ENCODE results near the gene PIGN.
A peak's percentile ranks its signal among the peaks of the same experiment; 100 is the strongest.

PIGN gene, protein sequence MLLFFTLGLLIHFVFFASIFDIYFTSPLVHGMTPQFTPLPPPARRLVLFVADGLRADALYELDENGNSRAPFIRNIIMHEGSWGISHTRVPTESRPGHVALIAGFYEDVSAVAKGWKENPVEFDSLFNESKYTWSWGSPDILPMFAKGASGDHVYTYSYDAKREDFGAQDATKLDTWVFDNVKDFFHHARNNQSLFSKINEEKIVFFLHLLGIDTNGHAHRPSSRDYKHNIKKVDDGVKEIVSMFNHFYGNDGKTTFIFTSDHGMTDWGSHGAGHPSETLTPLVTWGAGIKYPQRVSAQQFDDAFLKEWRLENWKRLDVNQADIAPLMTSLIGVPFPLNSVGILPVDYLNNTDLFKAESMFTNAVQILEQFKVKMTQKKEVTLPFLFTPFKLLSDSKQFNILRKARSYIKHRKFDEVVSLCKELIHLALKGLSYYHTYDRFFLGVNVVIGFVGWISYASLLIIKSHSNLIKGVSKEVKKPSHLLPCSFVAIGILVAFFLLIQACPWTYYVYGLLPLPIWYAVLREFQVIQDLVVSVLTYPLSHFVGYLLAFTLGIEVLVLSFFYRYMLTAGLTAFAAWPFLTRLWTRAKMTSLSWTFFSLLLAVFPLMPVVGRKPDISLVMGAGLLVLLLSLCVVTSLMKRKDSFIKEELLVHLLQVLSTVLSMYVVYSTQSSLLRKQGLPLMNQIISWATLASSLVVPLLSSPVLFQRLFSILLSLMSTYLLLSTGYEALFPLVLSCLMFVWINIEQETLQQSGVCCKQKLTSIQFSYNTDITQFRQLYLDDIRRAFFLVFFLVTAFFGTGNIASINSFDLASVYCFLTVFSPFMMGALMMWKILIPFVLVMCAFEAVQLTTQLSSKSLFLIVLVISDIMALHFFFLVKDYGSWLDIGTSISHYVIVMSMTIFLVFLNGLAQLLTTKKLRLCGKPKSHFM

DNA sequence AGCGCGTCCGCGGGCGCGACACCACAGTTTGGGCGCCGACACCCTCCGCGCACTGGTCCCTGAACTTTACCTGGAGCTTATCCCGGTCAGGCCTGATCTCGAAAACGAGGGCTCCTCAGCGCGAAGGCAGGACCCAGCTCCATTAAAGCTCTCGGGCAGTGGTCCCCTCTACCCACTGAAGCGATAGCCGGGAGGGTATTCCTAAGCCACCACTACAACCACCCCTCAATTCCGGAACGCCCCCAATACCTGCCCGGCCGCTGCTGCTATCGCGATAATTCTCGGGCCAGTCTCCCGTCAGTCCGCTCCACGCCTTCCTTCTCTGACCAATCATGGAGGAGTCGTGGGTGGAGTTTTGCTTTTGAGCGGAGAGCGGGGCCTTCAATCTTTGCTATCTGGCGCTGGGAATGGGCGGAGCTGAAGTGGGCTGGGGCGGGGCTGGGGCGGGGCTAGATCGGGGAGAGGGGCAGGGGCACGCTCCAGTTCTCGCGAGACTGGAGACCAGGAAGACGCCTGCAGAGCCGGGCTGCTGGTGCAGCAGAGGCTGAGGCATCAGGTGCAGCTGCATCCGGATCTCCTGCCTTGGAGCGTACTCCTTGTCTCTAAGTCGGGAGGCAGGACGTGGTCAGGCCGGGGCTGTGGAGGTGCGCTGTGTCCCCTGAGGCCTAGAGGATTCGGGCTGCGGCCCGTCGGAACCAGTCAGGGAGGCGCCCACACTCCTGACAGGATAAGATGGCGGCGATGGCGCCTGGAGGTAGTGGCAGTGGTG is at the start of gene PIGN, which contains the start of gene RELCH:
Gene PIGN (minus strand): TSS at position 283 of the 769 bp plus-strand sequence. CDS start 25,703 bp downstream, outside the sequence.
Gene RELCH (plus strand): TSS at position 482 of the 769 bp plus-strand sequence. CDS start 251 bp downstream, at position 733.
- DNase-seq (ENCODE audit: low read depth in 2 of 2): peak; percentile 83 to 94

GRCh38 chr18:62236252-62236651 is 49.4 kb upstream of the PIGN start:
- DNase-seq (ENCODE audit: low read depth in 2 of 2): no peak

DNA sequence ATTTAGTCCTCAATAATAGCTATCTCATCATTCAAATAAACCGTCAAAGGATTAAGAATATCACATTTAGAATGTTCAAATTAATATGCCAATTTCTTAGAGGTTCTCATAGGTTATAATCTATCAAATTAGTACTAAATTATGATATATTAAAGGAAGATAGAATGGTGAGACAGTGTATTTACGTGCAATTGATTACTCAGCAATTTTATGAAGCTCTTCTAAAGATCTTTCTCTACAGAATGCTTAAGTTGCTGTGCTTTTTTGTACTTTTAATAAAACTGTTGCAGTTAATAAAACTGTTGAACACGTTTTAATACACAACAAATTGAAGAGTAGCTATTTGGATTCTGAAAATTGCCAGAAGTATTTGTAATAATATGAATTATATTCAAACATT is 39.2 kb upstream of the PIGN start:
- no peak for DNase-seq (ENCODE audit: low read depth in 2 of 2)

GRCh38 chr18:62224229-62224628 is 37.4 kb upstream of the PIGN start:
- no peak for DNase-seq (ENCODE audit: low read depth in 2 of 2)

- DNase-seq (ENCODE audit: low read depth in 2 of 2): no peak
Measured at GRCh38 chr18:62214790-62215189, 27.9 kb upstream of the PIGN start.

DNA sequence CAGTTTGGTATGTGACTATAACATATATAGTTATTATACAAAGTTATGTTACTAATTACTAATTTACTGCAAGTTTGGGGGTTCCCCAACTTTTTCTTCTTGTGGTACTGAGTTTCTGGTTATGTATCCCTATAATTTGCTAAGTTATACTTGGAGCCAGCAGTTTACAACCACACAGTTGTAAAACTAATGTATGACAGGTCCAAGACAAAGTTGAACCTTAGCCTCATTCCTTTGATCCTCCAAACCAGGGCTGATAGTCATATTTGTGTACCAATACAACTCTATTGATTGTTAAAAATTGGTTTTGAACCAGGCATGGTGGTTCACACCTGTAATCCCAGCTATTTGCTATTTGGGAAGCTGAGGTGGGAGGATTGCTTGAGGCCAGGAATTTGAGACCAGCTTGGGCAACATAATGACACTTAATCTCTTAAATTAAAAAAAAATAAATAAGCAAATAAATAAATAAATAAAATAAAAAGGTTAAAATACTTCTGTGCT is 24.5 kb upstream of the PIGN start:
- DNase-seq (ENCODE audit: low read depth in 2 of 2): no peak

GRCh38 chr18:62210138-62210537 is 23.3 kb upstream of the PIGN start:
- no peak for DNase-seq (ENCODE audit: low read depth in 2 of 2)

GRCh38 chr18:62209046-62209445 is 22.2 kb upstream of the PIGN start:
- no peak for DNase-seq (ENCODE audit: low read depth in 2 of 2)

DNA sequence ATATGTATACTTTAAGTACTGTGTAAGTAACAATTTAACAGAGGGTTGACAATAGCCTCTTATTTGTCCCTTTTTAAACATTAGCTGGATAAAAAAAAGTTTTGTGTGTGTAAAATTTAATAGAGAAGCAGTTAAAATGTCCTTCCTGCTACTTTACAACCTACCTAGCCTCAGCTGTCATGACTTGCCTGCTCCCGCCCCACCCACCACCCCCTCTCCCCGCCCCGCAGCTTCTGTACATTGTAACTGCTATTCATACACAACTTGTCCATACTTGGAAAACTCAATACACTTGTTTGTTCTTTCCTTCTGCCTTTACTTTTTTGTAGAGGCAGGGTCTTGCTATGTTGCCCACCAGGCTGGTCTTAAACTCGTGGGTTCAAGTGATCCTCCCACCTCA is 19.7 kb upstream of the PIGN start:
- DNase-seq (ENCODE audit: low read depth in 2 of 2): no peak

DNA sequence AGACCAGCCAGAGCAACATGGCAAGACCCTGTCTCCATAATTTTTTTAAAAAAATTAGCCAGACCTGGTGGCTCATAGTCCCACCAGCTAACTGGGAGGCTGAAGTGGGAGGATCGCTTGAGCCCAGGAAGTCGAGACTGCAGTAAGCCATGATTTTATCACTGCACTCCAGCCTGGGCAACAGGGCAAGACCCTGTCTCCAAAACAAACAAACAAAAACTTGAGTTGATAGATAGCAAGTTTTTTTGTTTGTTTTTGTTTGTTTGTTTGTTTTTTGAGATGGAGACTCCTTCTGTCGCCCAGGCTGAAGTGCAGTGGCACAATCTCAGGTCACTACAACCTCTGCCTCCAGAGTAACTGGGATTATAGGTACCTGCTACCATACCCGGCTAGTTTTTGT is 19.0 kb upstream of the PIGN start:
- DNase-seq (ENCODE audit: low read depth in 2 of 2): no peak

GRCh38 chr18:62201870-62202269 is 15.0 kb upstream of the PIGN start:
- DNase-seq (ENCODE audit: low read depth in 2 of 2): no peak

- DNase-seq (ENCODE audit: low read depth in 2 of 2): no peak
Measured at GRCh38 chr18:62200121-62200914, 13.5 kb upstream of the PIGN start.

DNA sequence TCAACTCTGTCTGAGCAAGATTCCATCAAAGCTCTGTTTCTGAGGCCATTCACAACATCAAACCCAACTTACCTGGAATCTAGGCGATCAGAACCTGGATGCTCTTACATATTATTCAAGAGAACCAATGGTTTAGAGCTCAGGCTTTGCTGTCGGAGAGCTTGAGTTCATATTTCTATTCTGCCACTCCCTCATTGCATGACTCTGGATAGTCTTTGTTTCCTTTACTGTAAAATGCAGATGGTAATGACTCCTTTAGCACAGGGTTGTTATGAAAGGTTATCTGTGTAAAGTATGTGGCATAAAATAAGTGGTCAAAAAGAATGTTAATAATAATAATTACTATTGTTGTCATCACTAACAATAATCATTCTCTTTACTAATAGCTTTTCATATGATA is 12.8 kb upstream of the PIGN start:
- DNase-seq (ENCODE audit: low read depth in 2 of 2): no peak

DNA sequence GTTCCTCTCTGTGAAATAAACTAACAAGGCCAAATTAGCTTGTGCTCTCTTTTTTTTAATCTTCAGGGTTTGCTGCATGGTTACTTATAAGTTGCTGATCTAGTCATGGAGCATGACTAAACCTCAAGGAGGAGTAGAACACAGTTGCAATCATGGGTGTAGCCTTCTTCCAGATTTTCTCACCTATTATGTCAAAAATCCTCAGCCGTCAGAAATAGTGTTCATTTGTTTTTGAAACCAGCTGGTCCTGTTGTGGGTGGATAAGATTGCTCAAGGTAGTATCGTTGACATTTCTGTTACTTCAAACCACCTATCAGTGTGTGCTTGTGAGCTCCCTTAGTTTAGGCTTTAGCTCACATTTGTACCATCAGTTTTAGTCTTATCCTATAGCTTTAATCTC is 11.4 kb upstream of the PIGN start:
- no peak for DNase-seq (ENCODE audit: low read depth in 2 of 2)

GRCh38 chr18:62196980-62197379 is 10.1 kb upstream of the PIGN start:
- no peak for DNase-seq (ENCODE audit: low read depth in 2 of 2)

- no peak for DNase-seq (ENCODE audit: low read depth in 2 of 2)
Measured at GRCh38 chr18:62196079-62196478, 9.2 kb upstream of the PIGN start.

- DNase-seq (ENCODE audit: low read depth in 2 of 2): no peak
Measured at GRCh38 chr18:62189208-62189607, 2.4 kb upstream of the PIGN start.

- no peak for DNase-seq (ENCODE audit: low read depth in 2 of 2)
Measured at GRCh38 chr18:62187543-62188510, 971 bp upstream of the PIGN start.

- DNase-seq (ENCODE audit: low read depth in 2 of 2): no peak
Measured at GRCh38 chr18:62186499-62186773, 420 bp downstream of the PIGN start.

Measured in stimulated activated CD8-positive, alpha-beta memory T cell treated with anti-CD3 and anti-CD28 coated beads, Interleukin-15, amount 100 ng/mL, for 4 hours (primary cell).